Subcutaneous adipose tissue (tissue), 4 donors: ENCODE results near the gene CXCL6. TPM values are rescaled to one million over a fixed set of nuclear protein-coding genes. Genes with fewer than 3 reads are reported as not detected.

ENCODE experiments used
- total RNA-seq, 4 donors: library from RNA; depleted of rRNA; stranded (reverse); fragments of >200 nt; gene quantifications; one replicate each; pipeline ENCODE4 v1.1.0, GENCODE V29; 2016
- TF ChIP-seq, protein P1 (sequence below): fragments of 450-650 bp; IDR thresholded peaks from one replicate; pipeline ENCODE4 v1.5.1; 2016; ENCODE audit warnings: low read depth, mild to moderate bottlenecking, control low read depth, antibody characterized with exemption, moderate library complexity

The CXCL6 gene
- total RNA-seq, 4 donors from 2014 or later, result 0.22 TPM; not detected in 3

DNA sequence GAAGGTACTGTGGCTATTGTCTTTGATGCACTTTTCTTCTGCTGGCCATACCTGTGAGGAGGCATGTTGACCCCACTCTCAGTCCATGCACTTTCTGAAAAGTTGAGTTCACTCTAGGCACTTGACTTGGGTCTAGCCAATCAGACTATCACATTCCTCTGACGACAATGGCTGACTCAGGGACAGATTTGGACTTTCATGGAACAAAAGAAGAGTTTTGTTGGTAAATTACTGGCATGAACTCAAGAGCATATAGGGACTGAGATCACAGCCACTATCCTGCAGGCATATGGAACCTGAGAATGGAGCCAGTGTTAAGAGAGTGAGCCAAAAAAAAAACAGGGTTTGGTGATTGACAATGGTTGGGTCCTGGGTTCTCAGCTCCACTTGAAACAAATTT is 24.6 kb upstream of the CXCL6 start:
- TF ChIP-seq, protein P1, sequence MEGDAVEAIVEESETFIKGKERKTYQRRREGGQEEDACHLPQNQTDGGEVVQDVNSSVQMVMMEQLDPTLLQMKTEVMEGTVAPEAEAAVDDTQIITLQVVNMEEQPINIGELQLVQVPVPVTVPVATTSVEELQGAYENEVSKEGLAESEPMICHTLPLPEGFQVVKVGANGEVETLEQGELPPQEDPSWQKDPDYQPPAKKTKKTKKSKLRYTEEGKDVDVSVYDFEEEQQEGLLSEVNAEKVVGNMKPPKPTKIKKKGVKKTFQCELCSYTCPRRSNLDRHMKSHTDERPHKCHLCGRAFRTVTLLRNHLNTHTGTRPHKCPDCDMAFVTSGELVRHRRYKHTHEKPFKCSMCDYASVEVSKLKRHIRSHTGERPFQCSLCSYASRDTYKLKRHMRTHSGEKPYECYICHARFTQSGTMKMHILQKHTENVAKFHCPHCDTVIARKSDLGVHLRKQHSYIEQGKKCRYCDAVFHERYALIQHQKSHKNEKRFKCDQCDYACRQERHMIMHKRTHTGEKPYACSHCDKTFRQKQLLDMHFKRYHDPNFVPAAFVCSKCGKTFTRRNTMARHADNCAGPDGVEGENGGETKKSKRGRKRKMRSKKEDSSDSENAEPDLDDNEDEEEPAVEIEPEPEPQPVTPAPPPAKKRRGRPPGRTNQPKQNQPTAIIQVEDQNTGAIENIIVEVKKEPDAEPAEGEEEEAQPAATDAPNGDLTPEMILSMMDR, result no peak

- TF ChIP-seq, protein P1, result no peak
Measured at GRCh38 chr4:73814679-73815078, 21.8 kb upstream of the CXCL6 start.

DNA sequence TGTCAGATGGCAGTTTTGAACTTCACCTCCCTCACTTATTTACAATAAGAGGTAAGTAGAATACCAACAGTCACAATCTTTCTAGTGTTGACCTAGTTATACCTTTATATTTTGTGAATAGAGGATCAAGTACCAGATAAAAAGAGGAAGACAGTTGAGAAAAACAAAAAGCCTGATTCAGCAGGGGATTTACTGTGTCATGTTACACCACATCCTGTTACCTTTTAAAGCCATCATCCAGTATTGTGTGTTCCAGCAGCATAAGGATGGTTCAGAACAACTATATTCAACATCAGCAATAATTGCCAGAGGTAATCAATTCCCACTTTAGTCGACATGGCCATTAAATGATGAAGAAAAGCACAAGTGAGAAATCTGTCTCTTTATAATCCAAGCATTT is 21.3 kb upstream of the CXCL6 start:
- TF ChIP-seq, protein P1, result no peak

DNA sequence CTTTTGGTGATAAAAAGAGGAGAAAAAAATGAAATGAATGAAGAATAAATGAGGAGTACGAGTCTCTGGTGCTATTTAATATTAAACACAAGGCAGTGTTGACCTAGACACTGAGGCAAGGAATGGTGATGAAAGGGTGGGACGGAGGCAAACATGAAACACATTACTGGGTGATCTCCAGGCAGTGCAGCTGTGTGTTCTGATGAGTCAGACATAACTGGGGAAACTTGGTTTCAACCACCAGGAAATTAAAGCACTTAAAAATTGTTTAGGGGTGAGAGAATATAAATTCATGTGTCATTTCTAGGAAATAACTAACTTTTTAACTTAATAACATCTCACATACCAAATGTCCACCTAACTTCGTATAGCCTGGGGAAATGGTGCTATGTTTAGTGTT is 19.7 kb upstream of the CXCL6 start:
- TF ChIP-seq, protein P1, result no peak

- TF ChIP-seq, protein P1, result no peak
Measured at GRCh38 chr4:73817341-73817740, 19.1 kb upstream of the CXCL6 start.

GRCh38 chr4:73821325-73821724 is 15.2 kb upstream of the CXCL6 start:
- TF ChIP-seq, protein P1, result no peak

- TF ChIP-seq, protein P1, result no peak
Measured at GRCh38 chr4:73822389-73822788, 14.1 kb upstream of the CXCL6 start.
